ENCODE measurements around the gene CMPK2. TPM values are rescaled to one million over a fixed set of nuclear protein-coding genes. Genes with fewer than 3 reads are reported as not detected.

CMPK2 gene
- total and polyA plus RNA-seq, 4 donors: 2.9 to 41.7 (median 4.2) TPM

GRCh38 chr2:6841537-6842287 is 24.0 kb downstream of the CMPK2 start:
- DNase-seq (ENCODE audit: low spot score): no peak
- Histone ChIP-seq H3K36me3 (ENCODE audit: control insufficient read depth in 4 of 4, insufficient read depth in 3 of 4, low read depth in 1 of 4, low read length in 3 of 4) (peaks cover 1 to 6% (median 3%) of the 10 kb centered on the region in 4 donors), H3K9me3 (ENCODE audit: control insufficient read depth in 4 of 4, low read length in 3 of 4) (peaks cover 26 to 62% (median 58%) of the 10 kb centered on the region in 4 donors), H3K4me3 (ENCODE audit: low read depth in 1 of 3, low read length in 3 of 3) (no peak overlapping the region), H3K4me1 (ENCODE audit: control insufficient read depth in 4 of 4, insufficient read depth in 4 of 4, low read length in 3 of 4) (no peaks in the 10 kb centered on the region), H3K27me3 (ENCODE audit: control insufficient read depth in 4 of 4, insufficient read depth in 4 of 4, low read length in 3 of 4) (no peaks in the 10 kb centered on the region), H3K9ac (ENCODE audit: low read depth in 1 of 2, low read length in 2 of 2) (no peak overlapping the region), H3K27ac (ENCODE audit: low read depth in 1 of 2, low read length in 2 of 2) (no peak overlapping the region)
- whole genome bisulfite sequencing: 89% methylated on average over 2 of the region's 2 CpGs
- TF ChIP-seq, protein P1, sequence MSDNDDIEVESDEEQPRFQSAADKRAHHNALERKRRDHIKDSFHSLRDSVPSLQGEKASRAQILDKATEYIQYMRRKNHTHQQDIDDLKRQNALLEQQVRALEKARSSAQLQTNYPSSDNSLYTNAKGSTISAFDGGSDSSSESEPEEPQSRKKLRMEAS (IDR thresholded peaks at IDR 0.05): no peak
- TF ChIP-seq, protein P2, sequence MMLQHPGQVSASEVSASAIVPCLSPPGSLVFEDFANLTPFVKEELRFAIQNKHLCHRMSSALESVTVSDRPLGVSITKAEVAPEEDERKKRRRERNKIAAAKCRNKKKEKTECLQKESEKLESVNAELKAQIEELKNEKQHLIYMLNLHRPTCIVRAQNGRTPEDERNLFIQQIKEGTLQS (IDR thresholded peaks at IDR 0.05): no peak
- TF ChIP-seq EGR1 (IDR thresholded peaks at IDR 0.05; ENCODE audit: low read depth in 2 of 2) (no peak), SP1 (IDR thresholded peaks at IDR 0.05) (no peak), CTCF (IDR thresholded peaks at IDR 0.05; ENCODE audit: low read depth, low read length, missing input control) (no peak), GABPA (IDR thresholded peaks at IDR 0.05 in 1 of 2, conservative IDR thresholded peaks at IDR 0.05 in 1 of 2) (no peak), FOXA1 (IDR thresholded peaks at IDR 0.05) (no peak)
- TF ChIP-seq, protein P3, sequence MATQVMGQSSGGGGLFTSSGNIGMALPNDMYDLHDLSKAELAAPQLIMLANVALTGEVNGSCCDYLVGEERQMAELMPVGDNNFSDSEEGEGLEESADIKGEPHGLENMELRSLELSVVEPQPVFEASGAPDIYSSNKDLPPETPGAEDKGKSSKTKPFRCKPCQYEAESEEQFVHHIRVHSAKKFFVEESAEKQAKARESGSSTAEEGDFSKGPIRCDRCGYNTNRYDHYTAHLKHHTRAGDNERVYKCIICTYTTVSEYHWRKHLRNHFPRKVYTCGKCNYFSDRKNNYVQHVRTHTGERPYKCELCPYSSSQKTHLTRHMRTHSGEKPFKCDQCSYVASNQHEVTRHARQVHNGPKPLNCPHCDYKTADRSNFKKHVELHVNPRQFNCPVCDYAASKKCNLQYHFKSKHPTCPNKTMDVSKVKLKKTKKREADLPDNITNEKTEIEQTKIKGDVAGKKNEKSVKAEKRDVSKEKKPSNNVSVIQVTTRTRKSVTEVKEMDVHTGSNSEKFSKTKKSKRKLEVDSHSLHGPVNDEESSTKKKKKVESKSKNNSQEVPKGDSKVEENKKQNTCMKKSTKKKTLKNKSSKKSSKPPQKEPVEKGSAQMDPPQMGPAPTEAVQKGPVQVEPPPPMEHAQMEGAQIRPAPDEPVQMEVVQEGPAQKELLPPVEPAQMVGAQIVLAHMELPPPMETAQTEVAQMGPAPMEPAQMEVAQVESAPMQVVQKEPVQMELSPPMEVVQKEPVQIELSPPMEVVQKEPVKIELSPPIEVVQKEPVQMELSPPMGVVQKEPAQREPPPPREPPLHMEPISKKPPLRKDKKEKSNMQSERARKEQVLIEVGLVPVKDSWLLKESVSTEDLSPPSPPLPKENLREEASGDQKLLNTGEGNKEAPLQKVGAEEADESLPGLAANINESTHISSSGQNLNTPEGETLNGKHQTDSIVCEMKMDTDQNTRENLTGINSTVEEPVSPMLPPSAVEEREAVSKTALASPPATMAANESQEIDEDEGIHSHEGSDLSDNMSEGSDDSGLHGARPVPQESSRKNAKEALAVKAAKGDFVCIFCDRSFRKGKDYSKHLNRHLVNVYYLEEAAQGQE (IDR thresholded peaks at IDR 0.05): no peak

GRCh38 chr2:6838673-6839319 is 26.9 kb downstream of the CMPK2 start:
- Histone ChIP-seq H3K4me1 (ENCODE audit: control insufficient read depth in 4 of 4, insufficient read depth in 4 of 4, low read length in 3 of 4) (no peaks in the 10 kb centered on the region), H3K27ac (ENCODE audit: low read depth in 1 of 2, low read length in 2 of 2) (no peak overlapping the region), H3K4me3 (ENCODE audit: low read depth in 1 of 3, low read length in 3 of 3) (no peak overlapping the region), H3K36me3 (ENCODE audit: control insufficient read depth in 4 of 4, insufficient read depth in 3 of 4, low read depth in 1 of 4, low read length in 3 of 4) (peaks cover 0 to 3% (median 3%) of the 10 kb centered on the region in 4 donors), H3K27me3 (ENCODE audit: control insufficient read depth in 4 of 4, insufficient read depth in 4 of 4, low read length in 3 of 4) (no peaks in the 10 kb centered on the region), H3K9ac (ENCODE audit: low read depth in 1 of 2, low read length in 2 of 2) (no peak overlapping the region), H3K9me3 (ENCODE audit: control insufficient read depth in 4 of 4, low read length in 3 of 4) (peaks cover 6 to 40% (median 34%) of the 10 kb centered on the region in 4 donors)
- 94% methylated on average over 4 of the region's 4 CpGs for WGBS
- no peak for DNase-seq (ENCODE audit: low spot score)
- TF ChIP-seq CTCF (IDR thresholded peaks at IDR 0.05; ENCODE audit: low read depth, low read length, missing input control): no peak
- TF ChIP-seq, protein P2 (IDR thresholded peaks at IDR 0.05): no peak

Measured in liver (tissue), 9 donors.